OCI-LY7 (cell line): ENCODE data around the gene CFAP92. TPM values are rescaled to one million over a fixed set of nuclear protein-coding genes. Genes with fewer than 3 reads are reported as not detected.
"Not testable (repeated sequence)": the region's sequence is repeated elsewhere in the genome, so short reads cannot be mapped to it uniquely, and the experiment has no call there.

Experiments used
- BruUV-seq: library from RNA; stranded (reverse); fragments of 400-500 nt; replicated peaks from 2 replicates; lab custom pipeline; 2021; lab: Mats Ljungman, UMichigan
- CTCF ChIA-PET: fragments of 300-600 bp; sonication (Branson Sonifier 250); formaldehyde crosslinking; loops from one replicate; lab custom pipeline; 2022; ENCODE audit warnings: antibody characterized with exemption; ENCODE audit not compliant: unreplicated experiment; lab: Charles Lee
- POLR2A ChIA-PET: fragments of 300-600 bp; sonication (Branson Sonifier 250); formaldehyde crosslinking; loops from one replicate; lab custom pipeline; 2022; ENCODE audit warnings: antibody characterized with exemption; lab: Charles Lee
- DNase-seq: peaks from one replicate; pipeline ENCODE4 v3.0.0-alpha.2; 2015; ENCODE audit warnings: low spot score
- H2AFZ ChIP-seq: fragments of 200-600 bp; sonication (generic), shearing (Covaris generic); 2 replicates; pipeline ENCODE4 v1.6.1; 2014; ENCODE audit warnings: mild to moderate bottlenecking, antibody characterized with exemption, low read length, moderate library complexity
- H3K27ac ChIP-seq: fragments of 200-600 bp; sonication (generic); 2 replicates; pipeline ENCODE4 v1.5.1; 2014; ENCODE audit warnings: mixed run types, low read depth, mild to moderate bottlenecking, moderate library complexity, low read length, inconsistent platforms; ENCODE audit not compliant: poor library complexity, severe bottlenecking
- H3K36me3 ChIP-seq: fragments of 200-600 bp; sonication (generic); 2 replicates; pipeline ENCODE4 v1.6.1; 2014; ENCODE audit warnings: mild to moderate bottlenecking, antibody characterized with exemption, low read length, moderate library complexity, mixed read lengths; ENCODE audit not compliant: insufficient read depth
- H3K4me1 ChIP-seq: fragments of 200-600 bp; sonication (generic); 2 replicates; pipeline ENCODE4 v1.5.1; 2014; ENCODE audit warnings: mild to moderate bottlenecking, low read length; ENCODE audit not compliant: insufficient read depth, poor library complexity, severe bottlenecking
- H3K4me2 ChIP-seq: fragments of 200-600 bp; sonication (generic); 2 replicates; pipeline ENCODE4 v1.6.1; 2014; ENCODE audit warnings: mild to moderate bottlenecking, low read length
- H3K4me3 ChIP-seq: fragments of 200-600 bp; sonication (generic); 2 replicates; pipeline ENCODE4 v1.5.1; 2014; ENCODE audit warnings: mild to moderate bottlenecking, low read depth, low read length; ENCODE audit not compliant: poor library complexity, severe bottlenecking
- H3K79me2 ChIP-seq: fragments of 200-600 bp; sonication (generic); 2 replicates; pipeline ENCODE4 v1.6.1; 2016; ENCODE audit warnings: low read depth, mild to moderate bottlenecking, low read length, moderate library complexity, mixed read lengths; ENCODE audit not compliant: insufficient read depth
- H3K9me2 ChIP-seq: fragments of 200-600 bp; sonication (generic); 2 replicates; pipeline ENCODE4 v1.6.1; 2016; ENCODE audit warnings: mild to moderate bottlenecking, low read length, mixed read lengths; ENCODE audit not compliant: insufficient read depth
- H3K9me3 ChIP-seq: fragments of 200-600 bp; sonication (generic); 2 replicates; pipeline ENCODE4 v1.6.1; 2014; ENCODE audit warnings: mild to moderate bottlenecking, mixed run types, low read length, mixed read lengths
- H4K20me1 ChIP-seq: fragments of 200-600 bp; sonication (generic); 2 replicates; pipeline ENCODE4 v1.6.1; 2014; ENCODE audit warnings: mild to moderate bottlenecking, antibody characterized with exemption, low read length, moderate library complexity, mixed read lengths; ENCODE audit not compliant: insufficient read depth
- EZH2phosphoT487 ChIP-seq: fragments of 200-600 bp; sonication (generic); IDR thresholded peaks from 2 replicates; pipeline ENCODE4 v1.6.1; 2018; ENCODE audit warnings: low read depth, borderline replicate concordance, mild to moderate bottlenecking, mixed run types, antibody characterized with exemption, low read length, moderate library complexity, mixed read lengths
- intact Hi-C: fragments of 100-400 bp; cut with micrococcal nuclease; formaldehyde crosslinking; loops from one replicate; pipeline ENCODE4 v1.10.0; 2022; ENCODE audit not compliant: unreplicated experiment
- total RNA-seq, 2 experiments: library from RNA; depleted of rRNA in 1 of 2; stranded (reverse); fragments of >200 nt in 1 of 2; shearing (Covaris generic) in 1 of 2; gene quantifications; 2 replicates each; pipeline ENCODE4 v1.2.3, GENCODE V29; 2014 to 2022
- TF ChIP-seq, protein P1 (sequence below): fragments of 200-600 bp; sonication (generic); conservative IDR thresholded peaks from 2 replicates; pipeline ENCODE4 v1.5.1; 2014; ENCODE audit warnings: mild to moderate bottlenecking, antibody characterized with exemption, low read length, moderate library complexity, mixed read lengths

CFAP92 gene
- total RNA-seq, 2 experiments from 2014 or later = 0.08 to 0.66 TPM

DNA sequence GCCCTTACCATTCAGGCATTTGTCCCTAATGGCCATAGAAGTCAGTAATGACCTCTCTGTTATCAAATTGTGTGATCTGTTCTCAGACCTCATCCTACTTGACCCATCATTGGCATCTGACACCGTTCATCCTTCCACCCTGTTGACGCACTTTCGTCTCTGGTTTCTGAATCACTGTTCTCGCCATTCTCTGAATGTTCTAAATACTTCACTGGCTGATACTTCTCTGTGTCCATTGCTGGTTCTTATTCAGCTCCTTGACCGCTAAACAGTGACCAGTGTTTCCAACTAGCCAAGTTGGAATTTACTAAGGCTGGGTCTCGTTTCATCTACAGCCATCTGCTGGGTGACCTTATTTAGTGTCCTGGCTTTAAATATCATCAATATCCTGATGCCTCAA, 112.3 kb downstream of the CFAP92 start:
- no TSS peak for BruUV-seq
- CTCF ChIA-PET = no interaction called here
- POLR2A ChIA-PET = no interaction called here
- DNase-seq = no peak
- Histone ChIP-seq H3K36me3 (peaks cover 48% of the 10 kb centered on the region), H3K4me2 (peak overlapping the region; percentile 97), H3K4me3 (no peak overlapping the region), H3K79me2 (peaks cover 69% of the 10 kb centered on the region), H3K9me2 (no peaks in the 10 kb centered on the region), H3K27ac (no peak overlapping the region), H4K20me1 (no peaks in the 10 kb centered on the region), H2AFZ (no peak overlapping the region), H3K9me3 (no peaks in the 10 kb centered on the region), H3K4me1 (peaks cover 25% of the 10 kb centered on the region)
- intact Hi-C loops = no loop called here
- TF ChIP-seq, protein P1, sequence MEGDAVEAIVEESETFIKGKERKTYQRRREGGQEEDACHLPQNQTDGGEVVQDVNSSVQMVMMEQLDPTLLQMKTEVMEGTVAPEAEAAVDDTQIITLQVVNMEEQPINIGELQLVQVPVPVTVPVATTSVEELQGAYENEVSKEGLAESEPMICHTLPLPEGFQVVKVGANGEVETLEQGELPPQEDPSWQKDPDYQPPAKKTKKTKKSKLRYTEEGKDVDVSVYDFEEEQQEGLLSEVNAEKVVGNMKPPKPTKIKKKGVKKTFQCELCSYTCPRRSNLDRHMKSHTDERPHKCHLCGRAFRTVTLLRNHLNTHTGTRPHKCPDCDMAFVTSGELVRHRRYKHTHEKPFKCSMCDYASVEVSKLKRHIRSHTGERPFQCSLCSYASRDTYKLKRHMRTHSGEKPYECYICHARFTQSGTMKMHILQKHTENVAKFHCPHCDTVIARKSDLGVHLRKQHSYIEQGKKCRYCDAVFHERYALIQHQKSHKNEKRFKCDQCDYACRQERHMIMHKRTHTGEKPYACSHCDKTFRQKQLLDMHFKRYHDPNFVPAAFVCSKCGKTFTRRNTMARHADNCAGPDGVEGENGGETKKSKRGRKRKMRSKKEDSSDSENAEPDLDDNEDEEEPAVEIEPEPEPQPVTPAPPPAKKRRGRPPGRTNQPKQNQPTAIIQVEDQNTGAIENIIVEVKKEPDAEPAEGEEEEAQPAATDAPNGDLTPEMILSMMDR = no peak
- no peak for TF ChIP-seq EZH2phosphoT487

DNA sequence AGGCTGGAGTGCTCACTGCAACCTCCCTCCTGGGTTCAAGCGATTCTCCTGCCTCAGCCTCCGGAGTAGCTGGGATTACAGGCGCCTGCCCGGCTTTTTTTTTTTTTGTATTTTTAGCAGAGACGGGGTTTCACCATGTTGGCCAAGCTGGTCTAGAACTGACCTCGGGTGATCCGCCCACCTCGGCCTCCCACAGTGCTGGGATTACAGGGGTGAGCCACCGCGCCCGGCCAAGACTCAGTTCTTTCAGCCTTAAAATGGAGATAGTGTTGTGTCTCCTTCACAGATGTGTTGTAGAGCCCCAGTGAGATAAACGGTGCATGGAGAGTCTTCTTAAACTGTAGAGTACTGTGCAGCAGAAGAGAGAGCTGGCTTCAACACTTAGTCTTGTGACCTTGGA, 113.4 kb downstream of the CFAP92 start:
- H4K20me1 ChIP-seq, H3K27ac ChIP-seq, H3K9me3 ChIP-seq, CTCF ChIA-PET, intact Hi-C loops, H3K9me2 ChIP-seq, DNase-seq, H2AFZ ChIP-seq, BruUV-seq: not testable (repeated sequence)
- H3K36me3 ChIP-seq = peaks cover 43% of the 10 kb centered on the region
- POLR2A ChIA-PET = interaction anchor here (0.7 kb wide), 2 partner anchors 19 to 138 kb away, joined by 4 to 5 read pairs; no protein-coding TSS in a partner anchor
- peaks cover 69% of the 10 kb centered on the region for H3K79me2 ChIP-seq
- peak overlapping the region; percentile 97 for H3K4me2 ChIP-seq
- peak overlapping the region; percentile 90 for H3K4me3 ChIP-seq
- peaks cover 25% of the 10 kb centered on the region for H3K4me1 ChIP-seq

DNA sequence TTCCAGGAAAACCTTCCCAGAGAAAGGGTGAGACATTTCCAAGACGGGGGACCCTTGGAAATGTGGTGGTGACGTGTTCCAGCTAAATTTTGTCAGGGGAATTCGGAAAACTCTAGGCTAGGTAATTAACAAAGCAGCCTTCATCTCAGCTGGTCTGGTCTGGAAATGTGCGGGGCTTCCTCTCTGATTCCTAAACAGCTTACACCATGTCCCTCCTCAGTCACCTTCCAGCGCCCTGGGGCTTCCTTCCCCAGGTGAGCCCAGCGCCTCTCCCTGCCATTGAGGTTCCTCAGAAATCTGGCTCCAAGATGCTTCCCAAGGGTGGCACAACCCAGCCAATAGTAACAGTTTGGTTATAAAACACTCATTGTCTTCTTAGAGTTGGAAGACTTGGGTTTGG, 113.9 kb downstream of the CFAP92 start:
- no peaks in the 10 kb centered on the region for H3K9me2 ChIP-seq
- POLR2A ChIA-PET = interaction anchor here (2.0 kb wide), 1 partner anchor 173 kb away, joined by 6 read pairs; no protein-coding TSS in a partner anchor
- TF ChIP-seq, protein P1 = no peak
- no peak for TF ChIP-seq EZH2phosphoT487
- peaks cover 25% of the 10 kb centered on the region for H3K4me1 ChIP-seq
- H3K4me2 ChIP-seq = peak overlapping the region; percentile 97
- no peaks in the 10 kb centered on the region for H4K20me1 ChIP-seq
- DNase-seq = peak; percentile 25
- no peaks in the 10 kb centered on the region for H3K9me3 ChIP-seq
- CTCF ChIA-PET = interaction anchor here (0.5 kb wide), 1 partner anchor 945 kb away, joined by 4 read pairs; no protein-coding TSS in a partner anchor
- H2AFZ ChIP-seq = peak overlapping the region; percentile 78
- H3K4me3 ChIP-seq = peak overlapping the region; percentile 90
- intact Hi-C loops = loop anchor here (1.0 to 5.0 kb wide), 4 partner anchors 198 to 367 kb away; partner anchors contain the start of genes COPG1 and RPN1
- no TSS peak for BruUV-seq
- H3K36me3 ChIP-seq = peaks cover 39% of the 10 kb centered on the region
- peaks cover 65% of the 10 kb centered on the region for H3K79me2 ChIP-seq
- H3K27ac ChIP-seq = peak overlapping the region; percentile 45
